Gastroesophageal sphincter (tissue), 3 donors: Measurements from ENCODE around the gene GABRA5.

ENCODE experiments used
- CTCF ChIP-seq, 4 experiments: fragments of 200-600 bp in 2 of 4; fragments of 450-650 bp in 2 of 4; sonication (generic) in 1 of 4; IDR thresholded peaks; one replicate each; pipeline ENCODE4 v1.5.1; 2017 to 2019; ENCODE audit warnings: antibody characterized with exemption in 4 of 4, mild to moderate bottlenecking in 2 of 4, moderate library complexity in 2 of 4
- EP300 ChIP-seq: sonication (generic); formaldehyde crosslinking; IDR thresholded peaks from one replicate; pipeline ENCODE4 v1.6.1; 2017; ENCODE audit warnings: antibody characterized with exemption, mild to moderate bottlenecking
- POLR2A ChIP-seq, 2 donors: fragments of 450-650 bp; IDR thresholded peaks; one replicate each; pipeline ENCODE4 v1.6.1; 2017; ENCODE audit warnings: antibody characterized with exemption in 2 of 2, mild to moderate bottlenecking in 2 of 2, moderate library complexity in 1 of 2
- POLR2AphosphoS5 ChIP-seq: sonication (generic); formaldehyde crosslinking; IDR thresholded peaks from one replicate; pipeline ENCODE4 v1.6.1; 2017; ENCODE audit warnings: antibody characterized with exemption

- TF ChIP-seq CTCF (IDR thresholded peaks at IDR 0.05) (no peak), POLR2A (IDR thresholded peaks at IDR 0.05) (no peak), POLR2AphosphoS5 (no peak), EP300 (no peak)
These were observed 16.7 kb upstream of the GABRA5 start for GRCh38 chr15:26850161-26850560.
